WTC11 (cell line): ENCODE results near the gene TMEM108.

Experiments used
- ATF3 ChIP-seq: sonication (generic); formaldehyde crosslinking; conservative IDR thresholded peaks from 2 replicates; pipeline ENCODE4 v1.8.1; 2022; ENCODE audit warnings: mild to moderate bottlenecking, missing genetic modification reagents
- CREM ChIP-seq: sonication (generic); formaldehyde crosslinking; IDR thresholded peaks from 2 replicates; pipeline ENCODE4 v1.8.1; 2022; ENCODE audit warnings: mild to moderate bottlenecking, missing genetic modification reagents, moderate library complexity
- CTCF ChIP-seq: fragments of 200-600 bp; IDR thresholded peaks from 2 replicates; pipeline ENCODE4 v1.8.0; 2022; ENCODE audit warnings: antibody characterized with exemption
- JUN ChIP-seq: sonication (generic); formaldehyde crosslinking; IDR thresholded peaks from 2 replicates; pipeline ENCODE4 v1.8.0; 2023; ENCODE audit warnings: mild to moderate bottlenecking, missing genetic modification reagents
- SMAD3 ChIP-seq: sonication (generic); formaldehyde crosslinking; IDR thresholded peaks from 2 replicates; pipeline ENCODE4 v1.8.0; 2022; ENCODE audit warnings: missing genetic modification reagents, mild to moderate bottlenecking, borderline replicate concordance
- SP1 ChIP-seq: sonication (generic); formaldehyde crosslinking; conservative IDR thresholded peaks from 2 replicates; pipeline ENCODE4 v1.8.1; 2022; ENCODE audit warnings: missing genetic modification reagents
- ZNF232 ChIP-seq: sonication (generic); formaldehyde crosslinking; IDR thresholded peaks from 2 replicates; pipeline ENCODE4 v1.8.0; 2022; ENCODE audit warnings: mild to moderate bottlenecking, missing genetic modification reagents
- TF ChIP-seq, protein P1 (sequence below): sonication (generic); formaldehyde crosslinking; IDR thresholded peaks from 2 replicates; pipeline ENCODE4 v1.8.1; 2023; ENCODE audit warnings: mild to moderate bottlenecking, missing genetic modification reagents
- TF ChIP-seq, protein P2 (sequence below): sonication (generic); formaldehyde crosslinking; IDR thresholded peaks from 2 replicates; pipeline ENCODE4 v1.8.0; 2022; ENCODE audit warnings: mild to moderate bottlenecking, missing genetic modification reagents

DNA sequence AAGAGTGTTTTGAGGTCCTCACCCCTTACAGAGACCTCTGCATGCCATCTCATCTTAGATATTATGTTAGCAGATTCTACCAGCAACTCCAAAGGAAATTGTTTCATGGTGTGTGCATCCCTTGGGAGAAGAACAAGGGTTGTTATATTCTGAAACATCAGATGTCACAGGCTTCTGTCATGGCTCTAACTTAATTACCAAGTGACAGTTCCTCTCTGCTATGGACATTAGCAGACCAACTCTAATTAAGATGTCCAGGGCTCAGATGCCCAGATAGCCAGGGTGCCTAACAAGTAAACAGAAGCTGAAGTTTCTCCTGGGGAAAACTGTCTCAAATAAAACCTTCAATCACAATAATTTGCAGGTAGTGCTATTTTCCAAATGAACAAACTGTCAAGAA, 208.6 kb downstream of the TMEM108 start:
- TF ChIP-seq CTCF, result no peak
- TF ChIP-seq, protein P1, sequence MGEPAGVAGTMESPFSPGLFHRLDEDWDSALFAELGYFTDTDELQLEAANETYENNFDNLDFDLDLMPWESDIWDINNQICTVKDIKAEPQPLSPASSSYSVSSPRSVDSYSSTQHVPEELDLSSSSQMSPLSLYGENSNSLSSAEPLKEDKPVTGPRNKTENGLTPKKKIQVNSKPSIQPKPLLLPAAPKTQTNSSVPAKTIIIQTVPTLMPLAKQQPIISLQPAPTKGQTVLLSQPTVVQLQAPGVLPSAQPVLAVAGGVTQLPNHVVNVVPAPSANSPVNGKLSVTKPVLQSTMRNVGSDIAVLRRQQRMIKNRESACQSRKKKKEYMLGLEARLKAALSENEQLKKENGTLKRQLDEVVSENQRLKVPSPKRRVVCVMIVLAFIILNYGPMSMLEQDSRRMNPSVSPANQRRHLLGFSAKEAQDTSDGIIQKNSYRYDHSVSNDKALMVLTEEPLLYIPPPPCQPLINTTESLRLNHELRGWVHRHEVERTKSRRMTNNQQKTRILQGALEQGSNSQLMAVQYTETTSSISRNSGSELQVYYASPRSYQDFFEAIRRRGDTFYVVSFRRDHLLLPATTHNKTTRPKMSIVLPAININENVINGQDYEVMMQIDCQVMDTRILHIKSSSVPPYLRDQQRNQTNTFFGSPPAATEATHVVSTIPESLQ, result no peak
- TF ChIP-seq SMAD3 (CRISPR knock-in tag), result no peak
- TF ChIP-seq ATF3 (CRISPR knock-in tag), result no peak
- TF ChIP-seq SP1 (CRISPR knock-in tag), result no peak
- no peak for TF ChIP-seq JUN (CRISPR knock-in tag)
- no peak for TF ChIP-seq ZNF232
- TF ChIP-seq, protein P2, sequence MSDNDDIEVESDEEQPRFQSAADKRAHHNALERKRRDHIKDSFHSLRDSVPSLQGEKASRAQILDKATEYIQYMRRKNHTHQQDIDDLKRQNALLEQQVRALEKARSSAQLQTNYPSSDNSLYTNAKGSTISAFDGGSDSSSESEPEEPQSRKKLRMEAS, result no peak
- no peak for TF ChIP-seq CREM (CRISPR knock-in tag)
